PC-9 (cell line): ENCODE results near the gene ZNF358.

Experiments used
- CTCF ChIP-seq: fragments of 200-600 bp; sonication (generic); conservative IDR thresholded peaks from 2 replicates; pipeline ENCODE4 v1.6.1; 2017; ENCODE audit warnings: mixed run types, antibody characterized with exemption, mild to moderate bottlenecking, moderate library complexity
- EZH2 ChIP-seq: fragments of 200-600 bp; sonication (generic); IDR thresholded peaks from 2 replicates; pipeline ENCODE4 v1.8.0; 2017; ENCODE audit warnings: antibody characterized with exemption, low read depth

DNA sequence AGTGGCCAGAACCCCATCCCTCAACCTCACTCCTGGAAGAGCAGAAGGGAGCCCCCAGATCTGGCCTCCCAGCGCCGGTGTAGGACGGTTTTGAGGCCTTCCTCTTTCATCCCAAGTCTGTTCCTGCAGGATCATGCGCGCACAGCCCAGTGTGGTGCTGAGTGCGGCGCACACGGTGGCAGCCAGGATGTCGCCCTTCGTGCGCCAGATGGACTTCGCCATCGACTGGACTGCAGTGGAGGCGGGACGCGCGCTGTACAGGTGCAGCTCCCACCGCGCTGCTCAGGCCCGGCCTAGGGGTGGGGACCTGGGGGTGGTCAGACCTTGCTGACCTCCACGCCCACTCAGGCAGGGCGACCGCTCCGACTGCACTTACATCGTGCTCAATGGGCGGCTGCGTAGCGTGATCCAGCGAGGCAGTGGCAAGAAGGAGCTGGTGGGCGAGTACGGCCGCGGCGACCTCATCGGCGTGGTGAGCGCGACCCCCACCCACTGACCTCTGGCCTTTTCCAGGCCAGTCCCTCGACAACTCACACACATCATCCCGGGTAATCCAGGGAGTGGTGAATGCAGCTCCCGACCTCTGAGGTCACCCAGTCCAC is 34.4 kb downstream of the ZNF358 start:
- no peak for TF ChIP-seq CTCF
- TF ChIP-seq EZH2: no peak
